Activated CD8-positive, alpha-beta T cell treated with anti-CD3 and anti-CD28 coated beads for 36 hours (primary cell): Measurements from ENCODE around the gene MGLL. TPM values are rescaled to one million over a fixed set of nuclear protein-coding genes. Genes with fewer than 3 reads are reported as not detected.

ENCODE experiments used
- ATAC-seq: fragments of 200-7000 bp; cut with Tn5 transposase; one replicate; pipeline ENCODE4 v1.10.0; 2021; ENCODE audit warnings: mild to moderate bottlenecking, moderate library complexity
- CTCF ChIA-PET: fragments of 350-600 bp; sonication (Branson Sonifier 250); formaldehyde crosslinking; loops from one replicate; lab custom pipeline; 2021; ENCODE audit warnings: antibody characterized with exemption; lab: Charles Lee
- POLR2A ChIA-PET: fragments of 350-600 bp; sonication (Branson Sonifier 250); formaldehyde crosslinking; loops from one replicate; lab custom pipeline; 2021; ENCODE audit warnings: antibody characterized with exemption; lab: Charles Lee
- DNase-seq: peaks from one replicate; pipeline ENCODE4 v3.0.0-alpha.2; 2020
- H3K27ac Mint-ChIP-seq: one replicate; pipeline ENCODE4 v1.8.0; 2021; ENCODE audit warnings: mild to moderate bottlenecking, mixed read lengths
- H3K27me3 Mint-ChIP-seq: one replicate; pipeline ENCODE4 v1.8.0; 2021; ENCODE audit warnings: mixed read lengths
- H3K36me3 Mint-ChIP-seq: one replicate; pipeline ENCODE4 v1.8.0; 2021; ENCODE audit warnings: low read depth, mixed read lengths
- H3K4me1 Mint-ChIP-seq: one replicate; pipeline ENCODE4 v1.8.0; 2021; ENCODE audit warnings: low read depth, mixed read lengths
- H3K4me3 Mint-ChIP-seq: one replicate; pipeline ENCODE4 v1.8.0; 2021; ENCODE audit warnings: mild to moderate bottlenecking, moderate library complexity, mixed read lengths
- H3K9me3 Mint-ChIP-seq: one replicate; pipeline ENCODE4 v1.8.0; 2021; ENCODE audit warnings: mixed read lengths
- CTCF ChIP-seq: fragments of 200-600 bp; IDR thresholded peaks from one replicate; pipeline ENCODE4 v1.8.0; 2022; ENCODE audit warnings: antibody characterized with exemption, mild to moderate bottlenecking
- intact Hi-C: fragments of 100-400 bp; cut with micrococcal nuclease; formaldehyde crosslinking; loops from one replicate; pipeline ENCODE4 v1.10.0; 2022
- total RNA-seq, 2 experiments: library from RNA; stranded (reverse); gene quantifications; one replicate each; pipeline ENCODE4 v1.2.3, GENCODE V29; 2021

Gene MGLL
- total RNA-seq, 2 experiments from 2014 or later, result 1.1 to 3.1 TPM

- no peak for TF ChIP-seq CTCF
- H3K27ac Mint-ChIP-seq, result no peak overlapping the region
- no peak overlapping the region for H3K4me3 Mint-ChIP-seq
- ATAC-seq (no peak), DNase-seq (no peak)
- ChIA-PET POLR2A (no interaction called here), CTCF (no interaction called here)
- H3K4me1 Mint-ChIP-seq, result peaks cover 4% of the 10 kb centered on the region
- peaks cover 6% of the 10 kb centered on the region for H3K27me3 Mint-ChIP-seq
- intact Hi-C loops, result loop anchor here (10.0 kb wide), 1 partner anchor 144 kb away; no protein-coding TSS in a partner anchor
- no peaks in the 10 kb centered on the region for H3K36me3 Mint-ChIP-seq
- no peaks in the 10 kb centered on the region for H3K9me3 Mint-ChIP-seq
These were observed 16.8 kb upstream of the MGLL start for GRCh38 chr3:127839099-127839498.

GRCh38 chr3:127835993-127836882 is 13.9 kb upstream of the MGLL start:
- ATAC-seq, result no peak
- CTCF ChIA-PET, result no interaction called here
- intact Hi-C loops, result loop anchor here (10.0 kb wide), 1 partner anchor 141 kb away; no protein-coding TSS in a partner anchor
- no peak overlapping the region for H3K4me3 Mint-ChIP-seq
- peaks cover 2% of the 10 kb centered on the region for H3K9me3 Mint-ChIP-seq
- H3K27me3 Mint-ChIP-seq, result peaks cover 13% of the 10 kb centered on the region
- POLR2A ChIA-PET, result no interaction called here
- no peak for DNase-seq
- TF ChIP-seq CTCF, result no peak
- no peak overlapping the region for H3K27ac Mint-ChIP-seq
- no peaks in the 10 kb centered on the region for H3K36me3 Mint-ChIP-seq
- peaks cover 4% of the 10 kb centered on the region for H3K4me1 Mint-ChIP-seq

GRCh38 chr3:127834771-127835170 is 12.5 kb upstream of the MGLL start:
- DNase-seq (no peak), ATAC-seq (no peak)
- intact Hi-C loops, result loop anchor here (10.0 kb wide), 1 partner anchor 140 kb away; no protein-coding TSS in a partner anchor
- no peak for TF ChIP-seq CTCF
- POLR2A ChIA-PET, result interaction anchor here (1.6 kb wide), 1 partner anchor 12 kb away, joined by 4 read pairs; the partner anchor contains the start of gene MGLL
- H3K27ac Mint-ChIP-seq, result no peak overlapping the region
- CTCF ChIA-PET, result interaction anchor here (0.9 kb wide), 2 partner anchors 10 to 139 kb away, joined by 3 read pairs; no protein-coding TSS in a partner anchor
- peaks cover 2% of the 10 kb centered on the region for H3K36me3 Mint-ChIP-seq
- H3K4me3 Mint-ChIP-seq, result no peak overlapping the region
- H3K27me3 Mint-ChIP-seq, result peaks cover 13% of the 10 kb centered on the region
- peaks cover 11% of the 10 kb centered on the region for H3K9me3 Mint-ChIP-seq
- peaks cover 4% of the 10 kb centered on the region for H3K4me1 Mint-ChIP-seq

GRCh38 chr3:127833281-127834032 is 11.1 kb upstream of the MGLL start:
- TF ChIP-seq CTCF, result no peak
- DNase-seq, result no peak
- Mint-ChIP-seq H3K36me3 (peaks cover 2% of the 10 kb centered on the region), H3K27ac (no peak overlapping the region), H3K9me3 (peaks cover 21% of the 10 kb centered on the region), H3K27me3 (peaks cover 8% of the 10 kb centered on the region), H3K4me1 (peaks cover 4% of the 10 kb centered on the region), H3K4me3 (no peak overlapping the region)
- ChIA-PET POLR2A (interaction anchor here (1.6 kb wide), 1 partner anchor 11 kb away, joined by 4 read pairs; the partner anchor contains the start of gene MGLL), CTCF (interaction anchor here (1.8 kb wide), 1 partner anchor 182 kb away, joined by 8 read pairs; no protein-coding TSS in a partner anchor)
- intact Hi-C loops, result loop anchor here (10.0 kb wide), 1 partner anchor 139 kb away; no protein-coding TSS in a partner anchor
- no peak for ATAC-seq
